ENCODE results near the gene P2RX1.

DNA sequence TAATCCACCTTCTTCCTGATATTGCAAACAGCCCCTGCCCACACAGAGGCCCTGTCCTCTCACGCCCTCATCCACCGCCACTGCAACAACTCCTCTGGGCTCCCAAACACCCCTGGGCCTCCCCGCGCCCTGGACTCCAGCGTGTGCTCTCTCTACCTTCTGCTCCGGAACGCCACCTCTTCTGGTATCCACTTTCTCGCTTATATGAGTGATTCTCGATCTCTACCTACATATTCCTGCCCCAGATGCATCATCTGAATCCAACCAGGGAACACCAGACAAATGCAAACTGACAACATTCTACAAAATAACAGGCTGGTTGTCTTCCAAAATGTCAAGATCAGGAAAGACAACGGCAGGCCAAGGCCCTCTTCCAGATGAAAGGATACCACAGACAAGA lies 42.4 kb downstream of the P2RX1 start:
- TF ChIP-seq, protein P1, sequence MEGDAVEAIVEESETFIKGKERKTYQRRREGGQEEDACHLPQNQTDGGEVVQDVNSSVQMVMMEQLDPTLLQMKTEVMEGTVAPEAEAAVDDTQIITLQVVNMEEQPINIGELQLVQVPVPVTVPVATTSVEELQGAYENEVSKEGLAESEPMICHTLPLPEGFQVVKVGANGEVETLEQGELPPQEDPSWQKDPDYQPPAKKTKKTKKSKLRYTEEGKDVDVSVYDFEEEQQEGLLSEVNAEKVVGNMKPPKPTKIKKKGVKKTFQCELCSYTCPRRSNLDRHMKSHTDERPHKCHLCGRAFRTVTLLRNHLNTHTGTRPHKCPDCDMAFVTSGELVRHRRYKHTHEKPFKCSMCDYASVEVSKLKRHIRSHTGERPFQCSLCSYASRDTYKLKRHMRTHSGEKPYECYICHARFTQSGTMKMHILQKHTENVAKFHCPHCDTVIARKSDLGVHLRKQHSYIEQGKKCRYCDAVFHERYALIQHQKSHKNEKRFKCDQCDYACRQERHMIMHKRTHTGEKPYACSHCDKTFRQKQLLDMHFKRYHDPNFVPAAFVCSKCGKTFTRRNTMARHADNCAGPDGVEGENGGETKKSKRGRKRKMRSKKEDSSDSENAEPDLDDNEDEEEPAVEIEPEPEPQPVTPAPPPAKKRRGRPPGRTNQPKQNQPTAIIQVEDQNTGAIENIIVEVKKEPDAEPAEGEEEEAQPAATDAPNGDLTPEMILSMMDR (IDR thresholded peaks at IDR 0.05; ENCODE audit: low read depth, low read length) = no peak
- TF ChIP-seq MAX (IDR thresholded peaks at IDR 0.05; ENCODE audit: low read depth, low read length) (no peak), POLR2A (IDR thresholded peaks at IDR 0.05; ENCODE audit: extremely low read depth, insufficient read length) (no peak), MYC (IDR thresholded peaks at IDR 0.05; ENCODE audit: low read depth, low read length) (no peak)
